RPMI8226 (cell line): Measurements from ENCODE around the gene XCR1.
"Not testable (repeated sequence)": the region's sequence is repeated elsewhere in the genome, so short reads cannot be mapped to it uniquely, and the experiment has no call there.

Experiments used
- DNase-seq: peaks from one replicate; pipeline ENCODE4 v3.0.0-alpha.2; 2015

XCR1 gene

DNA sequence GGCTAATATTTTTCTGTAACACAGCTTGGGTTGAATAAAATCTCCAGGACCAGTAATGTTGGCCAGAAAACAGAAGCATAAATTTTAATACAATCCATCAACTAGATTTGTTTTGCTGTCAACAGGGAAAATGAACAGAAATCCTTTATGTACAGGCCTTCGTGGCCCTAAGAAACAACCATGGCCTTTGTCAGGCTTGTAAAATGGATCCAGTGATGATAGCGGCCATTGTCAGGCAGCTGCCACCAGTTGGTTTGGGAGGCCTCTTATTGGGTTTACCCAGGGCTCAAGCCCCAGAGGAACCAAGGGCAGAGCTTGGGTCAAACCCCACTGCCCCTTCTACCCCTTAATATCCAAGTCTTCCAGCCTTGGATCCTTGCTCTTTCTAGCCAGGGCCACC, 26.1 kb downstream of the XCR1 start:
- no peak for DNase-seq

DNA sequence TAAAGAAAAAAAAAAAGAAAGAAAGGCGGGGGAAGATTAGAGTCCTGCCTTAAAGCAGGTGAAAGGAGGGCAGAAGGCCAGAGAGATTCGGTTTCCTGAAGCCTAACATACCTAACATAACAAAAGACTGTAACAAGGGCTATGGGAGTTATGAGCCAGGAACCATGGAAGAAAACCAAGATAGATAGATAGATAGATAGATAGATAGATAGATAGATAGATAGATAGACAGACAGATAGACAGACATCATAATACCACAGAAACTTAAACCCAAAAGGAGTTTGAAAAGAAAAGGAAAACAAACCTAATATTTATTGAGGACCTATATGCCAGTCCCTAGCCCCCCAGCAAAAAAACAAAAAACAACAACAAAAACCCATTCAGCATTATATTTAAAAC, 29.3 kb downstream of the XCR1 start:
- no peak for DNase-seq

DNA sequence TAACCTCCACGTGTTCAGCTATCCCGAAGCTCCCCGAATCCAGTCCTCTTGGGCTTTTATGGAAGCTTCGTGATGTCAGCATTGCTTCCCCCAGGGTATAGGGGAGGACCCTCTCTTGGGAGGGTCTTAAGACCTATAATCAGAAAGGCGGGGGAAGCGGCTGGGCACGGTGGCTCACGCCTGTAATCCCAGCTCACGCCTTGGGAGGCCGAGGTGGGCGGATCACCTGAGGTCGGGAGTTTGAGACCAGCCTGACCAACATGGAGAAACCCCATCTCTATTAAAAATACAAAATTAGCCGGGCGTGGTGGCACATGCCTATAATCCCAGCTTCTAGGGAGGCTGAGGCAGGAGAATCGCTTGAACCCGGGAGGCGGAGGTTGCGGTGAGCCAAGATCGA, 29.8 kb downstream of the XCR1 start:
- DNase-seq: not testable (repeated sequence)

DNA sequence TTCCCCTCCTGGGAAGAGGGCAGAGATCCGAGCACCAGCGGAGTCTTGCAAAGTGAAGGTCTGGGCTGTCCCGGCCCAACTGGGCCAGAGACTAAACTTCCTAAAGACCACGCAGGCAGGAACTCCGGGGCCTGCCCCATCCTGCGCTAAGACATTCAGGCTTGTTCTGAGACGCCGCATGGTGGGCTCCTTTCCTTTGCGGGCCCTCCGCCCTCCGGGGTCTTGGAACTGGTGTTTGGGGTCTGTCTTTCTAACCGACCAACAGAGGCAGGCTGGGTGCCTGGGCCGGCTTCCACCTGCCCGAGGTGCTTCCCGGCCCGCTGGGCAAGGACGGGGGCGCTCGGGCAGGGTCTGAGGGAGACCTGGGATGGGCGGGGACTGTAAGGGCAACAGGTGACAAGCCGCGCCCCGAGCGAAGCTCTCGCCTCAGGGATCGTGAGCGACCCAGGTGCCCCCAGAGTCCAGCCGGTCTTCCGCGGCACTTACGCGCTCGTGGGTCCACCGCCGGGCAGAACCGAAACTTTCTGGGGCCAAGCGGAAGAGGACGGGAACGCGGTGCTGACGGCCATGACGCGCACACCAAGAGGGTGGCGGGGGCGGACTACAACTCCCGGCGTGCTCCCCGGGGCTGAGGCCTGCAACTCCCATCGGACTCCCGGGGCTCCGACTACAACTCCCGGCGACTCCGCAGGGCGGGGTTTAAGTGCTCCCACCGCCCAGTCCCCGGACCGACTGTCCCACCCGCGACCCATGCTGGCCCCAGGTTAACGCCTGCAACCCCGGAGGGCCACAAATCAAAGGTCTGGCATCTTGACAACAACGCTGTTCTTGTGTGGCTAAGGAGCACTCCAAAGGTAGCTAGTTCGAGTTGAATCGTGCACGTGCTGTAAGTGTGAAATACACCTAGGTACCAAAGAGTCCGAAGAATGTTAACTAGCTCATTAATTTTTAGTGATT, 31.8 kb downstream of the XCR1 start, which contains the start of gene FYCO1:
Gene FYCO1 (minus strand): TSS at position 589 of the 957 bp plus-strand sequence. CDS start 10,914 bp downstream, outside the sequence.
- DNase-seq: peak; percentile 89

DNA sequence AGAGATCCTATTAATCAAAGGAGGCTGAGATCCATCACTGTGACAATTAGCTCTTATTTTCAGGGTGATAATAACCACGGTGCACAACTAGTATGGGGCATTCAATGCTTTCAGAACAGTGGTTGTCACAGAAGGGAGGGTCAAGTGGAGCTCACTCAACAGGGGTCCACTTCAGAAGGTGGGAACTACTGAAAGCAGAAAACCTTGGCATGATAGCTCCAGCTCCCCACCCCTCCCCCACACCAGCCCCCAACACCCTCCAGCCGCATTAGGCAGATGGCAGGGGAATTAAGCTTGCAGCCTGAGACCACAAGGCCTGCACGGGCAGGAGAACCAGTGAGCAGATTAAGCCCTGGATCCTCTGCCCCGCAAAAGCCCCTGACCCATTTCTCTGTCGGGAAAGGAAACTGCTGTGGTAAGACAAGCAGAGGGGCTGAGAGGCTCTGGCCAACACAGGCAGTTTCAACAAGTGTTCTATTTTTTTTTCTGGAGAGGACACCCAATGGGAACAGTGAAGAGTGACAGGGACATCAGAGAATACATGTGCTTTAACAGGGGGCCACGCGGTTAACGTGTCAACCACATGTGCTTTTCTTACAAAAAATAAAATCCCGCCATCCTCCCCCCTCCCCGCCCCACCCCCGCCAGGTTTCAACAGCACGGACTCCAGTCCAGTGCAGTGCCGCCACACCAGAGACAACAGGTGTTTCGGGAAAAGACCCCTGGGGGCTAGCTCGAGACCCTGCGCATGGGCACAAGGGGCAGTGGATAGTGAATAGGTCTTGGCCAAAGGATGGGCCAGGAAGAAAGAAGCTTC, 32.7 kb downstream of the XCR1 start:
- DNase-seq: peak; percentile 61

GRCh38 chr3:45993421-45994027, 33.8 kb downstream of the XCR1 start:
- no peak for DNase-seq

GRCh38 chr3:45992821-45993221, 34.5 kb downstream of the XCR1 start:
- DNase-seq: no peak

DNA sequence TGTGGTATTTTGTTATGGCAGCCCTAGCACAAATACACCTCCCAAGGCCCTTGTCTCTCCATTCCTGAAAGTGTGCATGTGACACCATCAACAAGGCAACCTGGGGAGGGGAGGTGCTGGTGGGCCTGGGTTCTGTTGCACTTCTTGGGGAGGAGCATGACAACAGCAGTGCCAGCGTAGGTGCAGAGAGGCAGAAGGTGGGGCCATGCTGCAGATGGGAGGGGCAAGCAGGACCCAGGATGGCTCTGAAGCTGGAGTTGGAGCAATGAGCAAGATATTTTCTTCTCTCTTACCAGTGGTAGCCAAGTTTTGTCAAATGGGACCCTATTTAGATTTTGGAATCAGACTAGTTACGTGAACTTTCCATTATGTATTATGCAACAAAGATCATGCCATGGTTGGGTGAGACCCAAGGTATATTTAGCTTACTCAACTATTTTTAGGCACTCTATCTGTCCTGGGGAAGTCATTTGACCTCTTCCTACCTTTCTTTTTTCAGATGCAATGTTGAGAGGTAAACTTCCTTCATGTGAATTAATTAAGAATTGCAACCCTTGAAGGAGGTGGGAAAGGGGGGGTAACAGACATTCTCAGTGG, 35.1 kb downstream of the XCR1 start:
- DNase-seq: no peak

GRCh38 chr3:45991341-45991740, 35.9 kb downstream of the XCR1 start:
- no peak for DNase-seq

- no peak for DNase-seq
Observed at GRCh38 chr3:45990181-45990580, 37.1 kb downstream of the XCR1 start.

GRCh38 chr3:45988804-45989203, 38.5 kb downstream of the XCR1 start:
- no peak for DNase-seq

- DNase-seq: no peak
Observed at GRCh38 chr3:45988362-45988761, 38.9 kb downstream of the XCR1 start.

GRCh38 chr3:45987368-45988291, 39.7 kb downstream of the XCR1 start:
- DNase-seq: no peak

DNA sequence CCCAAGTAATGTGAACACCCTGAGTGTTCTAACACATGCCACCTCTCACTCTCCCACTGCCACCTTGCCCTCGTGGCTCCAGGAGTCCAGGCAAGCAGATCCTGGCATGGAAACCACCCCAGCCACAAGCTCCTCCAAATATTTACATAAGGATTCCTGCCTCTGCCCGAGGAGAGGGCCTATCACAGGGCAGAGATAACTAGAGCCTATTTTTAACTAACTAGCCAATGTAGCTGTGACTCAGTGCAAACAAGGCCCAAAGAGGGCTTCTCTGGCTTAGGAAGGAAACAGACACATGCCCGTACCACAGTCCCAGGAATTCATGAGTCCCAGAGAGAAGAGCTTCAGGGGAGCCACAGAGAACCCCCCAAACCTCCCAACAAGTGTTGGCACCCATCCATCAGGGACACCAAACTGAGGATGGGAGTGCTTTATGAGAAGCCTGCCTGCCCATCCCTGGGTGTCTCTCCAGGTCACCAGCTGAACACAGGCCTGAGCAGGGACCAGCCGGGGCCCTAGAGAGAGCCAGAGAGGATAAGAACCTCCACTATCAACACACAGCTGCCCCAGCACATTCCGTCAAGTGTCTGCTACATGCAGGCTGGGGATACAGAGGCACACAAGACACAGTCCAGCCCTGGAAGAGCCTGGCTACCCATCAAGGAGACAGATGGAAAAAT, 40.8 kb downstream of the XCR1 start:
- DNase-seq: no peak

DNA sequence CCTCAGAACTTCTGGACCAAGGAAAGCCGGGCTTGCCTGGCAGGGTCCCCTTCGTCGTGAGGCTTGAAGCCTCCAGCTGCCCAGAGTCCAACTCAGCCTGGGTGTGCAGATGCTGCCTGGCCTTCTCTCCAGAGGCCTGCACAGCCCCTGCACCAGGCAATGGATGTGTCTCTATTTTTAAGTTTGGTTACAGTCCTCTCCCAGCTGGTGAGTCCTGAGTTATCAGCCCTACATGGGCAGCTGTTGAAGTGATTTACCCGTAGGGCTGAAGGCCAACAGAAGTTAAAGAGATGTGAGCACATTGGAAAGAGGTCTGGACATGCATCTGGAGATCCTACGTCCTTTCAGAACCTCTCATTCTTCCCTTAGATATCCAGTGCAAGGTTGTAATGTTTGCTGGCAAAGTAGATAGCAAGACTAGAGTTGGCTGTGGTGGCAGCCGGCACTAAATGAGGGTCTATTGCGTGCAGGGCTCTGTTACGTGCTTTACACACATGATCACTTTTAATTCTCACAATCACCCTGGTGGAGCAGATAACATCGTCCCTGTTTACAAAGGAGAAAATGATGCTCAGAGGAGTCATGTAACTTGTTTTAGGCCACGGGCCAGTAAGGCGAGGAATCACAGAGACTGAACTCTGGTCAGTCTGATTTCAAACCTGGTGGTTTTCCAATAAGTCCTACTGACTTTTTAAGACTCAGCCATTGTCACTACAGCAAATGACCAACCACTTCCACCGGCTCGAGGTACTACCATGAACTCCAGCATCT, 41.6 kb downstream of the XCR1 start:
- DNase-seq: no peak

DNA sequence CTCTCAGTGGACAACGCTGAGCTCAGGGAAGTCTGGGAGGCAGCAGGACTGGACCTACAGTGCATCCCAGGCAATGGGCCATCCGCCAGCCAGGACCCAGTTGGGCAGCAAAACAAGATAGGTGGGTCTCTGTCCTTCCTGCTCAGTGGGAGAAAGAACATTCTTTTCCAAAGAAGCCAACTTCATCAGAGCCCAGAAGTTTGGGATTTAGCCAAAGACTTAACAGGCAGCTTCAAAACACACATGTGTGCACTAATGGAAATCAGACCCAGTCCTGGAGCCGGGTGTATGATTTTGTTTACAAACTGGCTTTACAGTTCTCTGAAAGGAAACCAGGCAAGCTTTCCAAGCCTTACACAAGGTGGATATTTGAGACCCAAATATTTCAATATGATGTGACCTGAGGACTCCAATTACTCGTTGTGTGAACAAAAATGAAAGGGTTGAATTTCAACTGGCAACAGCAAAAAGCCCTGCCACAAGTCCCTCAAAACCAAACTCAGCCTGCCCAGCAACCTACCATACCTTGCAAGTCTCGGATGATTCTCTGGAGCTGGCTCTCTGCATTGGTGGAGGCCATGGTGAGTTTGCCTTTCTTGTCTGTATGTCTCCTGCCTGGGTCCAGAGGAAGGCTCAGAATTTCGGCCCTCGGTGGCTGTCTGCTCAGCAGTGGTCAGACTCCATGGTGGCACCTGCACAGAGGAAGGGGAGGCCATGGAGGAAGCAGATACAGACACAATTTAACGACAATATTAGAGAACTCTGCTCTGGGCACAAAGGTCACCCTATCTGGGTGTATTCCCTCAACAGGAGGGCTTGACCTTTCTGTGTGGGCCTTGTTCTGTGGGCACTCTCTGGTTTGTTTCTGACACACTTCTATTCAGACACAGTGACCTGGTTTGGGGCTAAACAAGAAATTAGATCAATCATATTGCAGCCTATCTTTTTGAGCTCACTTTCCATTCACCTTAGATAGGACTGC, 42.7 kb downstream of the XCR1 start:
- DNase-seq: no peak

DNA sequence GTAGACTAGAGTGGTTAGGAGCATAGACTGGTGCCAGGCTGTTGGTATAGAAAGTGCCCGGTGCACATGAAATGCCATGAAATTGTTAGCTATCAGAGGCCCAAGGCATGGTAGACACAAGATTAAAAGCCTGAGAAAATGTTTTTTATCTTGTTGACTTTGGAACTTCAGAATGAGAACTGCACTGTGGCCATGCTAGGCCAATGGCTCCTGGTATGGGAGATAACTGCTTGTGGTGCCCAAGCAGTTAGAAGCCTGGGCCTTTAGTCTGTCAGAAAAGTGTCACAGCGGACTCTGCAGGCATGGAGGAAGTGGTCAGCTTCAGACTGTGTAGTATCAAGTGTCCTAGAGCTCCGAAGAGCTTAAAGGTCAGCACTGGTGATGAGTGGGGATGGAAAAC, 43.5 kb downstream of the XCR1 start:
- DNase-seq: no peak

DNA sequence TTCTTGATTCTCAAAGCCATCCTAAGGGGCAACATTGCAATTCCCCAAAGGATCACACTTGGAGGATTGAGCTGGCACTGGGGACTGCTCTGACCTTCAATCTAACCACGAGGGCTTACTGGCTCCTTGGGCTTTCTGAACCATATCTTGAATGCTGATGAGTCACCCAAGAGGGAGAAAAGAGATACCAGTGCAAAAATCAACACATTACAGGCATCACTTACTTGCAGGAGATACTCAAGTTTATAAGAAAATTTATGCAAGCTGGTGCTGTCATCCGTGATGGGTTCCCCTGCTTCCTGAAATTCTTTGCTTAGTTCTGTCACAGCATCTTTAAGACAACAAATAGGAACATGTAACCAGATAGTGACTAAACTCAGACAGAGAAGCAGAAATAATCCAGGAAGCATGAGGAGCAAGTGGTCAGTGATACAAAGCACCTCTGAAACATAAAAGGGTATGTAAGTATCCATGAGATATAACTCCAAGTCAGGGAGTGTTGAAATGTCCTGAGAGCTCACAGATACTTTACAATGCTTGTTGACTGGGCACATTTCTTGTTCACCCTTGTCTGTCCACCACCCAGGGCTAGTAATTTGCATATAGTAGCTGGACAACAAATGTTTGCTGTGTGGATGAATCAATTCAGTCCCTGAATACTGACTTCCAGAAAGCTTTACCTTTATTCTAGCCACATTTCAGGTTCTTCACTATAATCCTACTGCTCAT, 45.8 kb downstream of the XCR1 start:
- DNase-seq: no peak
